ENCODE data around the gene PRDM15. TPM values are rescaled to one million over a fixed set of nuclear protein-coding genes. Genes with fewer than 3 reads are reported as not detected.

The PRDM15 gene
- total and polyA plus RNA-seq, 7 experiments from 2014 or later, result 1.3 to 20.1 (median 15.1) TPM

DNA sequence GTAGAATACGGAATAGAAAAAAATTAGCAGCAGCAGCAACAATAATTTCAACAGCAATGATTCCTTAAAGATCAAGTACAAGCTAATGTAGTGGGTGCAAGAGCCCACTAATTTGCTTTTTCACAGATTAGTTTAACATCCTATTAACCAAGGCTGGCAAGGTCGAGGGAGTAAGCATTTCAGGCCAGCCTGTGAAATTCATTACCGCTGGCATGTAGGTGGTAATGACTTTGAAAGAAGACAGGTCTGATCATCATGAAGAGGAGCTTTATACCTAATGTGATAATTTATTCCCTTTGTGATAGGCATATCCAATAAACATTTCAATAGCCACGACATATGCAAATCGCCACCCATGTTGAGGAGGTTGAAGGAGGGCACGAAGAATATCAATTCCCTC lies 11.2 kb upstream of the PRDM15 start:
- H3K36me3 Mint-ChIP-seq, result peaks cover 0 to 12% (median 0%) of the 10 kb centered on the region in 5 donors

DNA sequence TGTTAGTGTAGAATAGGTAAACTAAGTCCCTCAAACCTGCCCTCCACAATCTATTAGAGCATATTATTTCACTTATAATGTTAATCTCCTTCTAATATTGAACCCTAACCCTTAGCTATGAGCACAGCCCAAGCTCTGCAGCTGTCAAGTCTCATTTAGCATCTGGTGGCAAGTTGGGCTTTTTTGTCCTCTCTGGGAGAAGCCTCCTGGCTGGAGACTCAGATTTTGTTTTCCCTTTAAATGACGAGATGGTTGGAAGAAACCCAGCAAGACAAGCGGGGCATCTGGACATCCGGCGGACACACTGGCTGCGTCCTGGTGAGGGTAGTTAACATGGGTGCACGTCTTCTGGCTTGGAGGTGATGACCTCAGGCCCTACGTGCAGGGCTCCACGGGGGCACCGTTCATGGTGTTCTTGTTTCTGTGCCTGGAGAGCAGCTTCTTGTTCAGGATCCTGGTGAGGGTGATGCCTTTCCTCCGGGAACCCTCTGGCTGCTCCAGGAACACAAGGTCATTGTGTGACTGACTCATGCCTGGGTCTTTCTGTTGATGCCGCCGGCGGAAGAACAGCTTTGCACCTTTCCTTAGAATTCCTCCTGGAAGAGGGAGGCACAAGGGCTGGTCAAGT lies 9.7 kb upstream of the PRDM15 start:
- POLR2A ChIA-PET, result interaction anchor here (1.0 kb wide), 1 partner anchor 174 kb away, joined by 3 read pairs; no protein-coding TSS in a partner anchor
- Histone ChIP-seq H3K27me3 (ENCODE audit: control insufficient read depth in 2 of 2, insufficient read depth in 2 of 2, low read length in 2 of 2) (no peaks in the 10 kb centered on the region), H3K4me3 (ENCODE audit: low read length) (no peak overlapping the region), H3K27ac (ENCODE audit: low read depth, low read length) (no peak overlapping the region), H3K9me3 (ENCODE audit: control insufficient read depth in 2 of 3, low read length in 3 of 3) (no peaks in the 10 kb centered on the region), H3K36me3 (ENCODE audit: control insufficient read depth in 2 of 3, insufficient read depth in 3 of 3, low read length in 3 of 3) (peaks cover 0 to 6% (median 0%) of the 10 kb centered on the region in 3 experiments), H3K4me1 (ENCODE audit: control insufficient read depth in 2 of 2, insufficient read depth in 2 of 2, low read length in 2 of 2) (no peaks in the 10 kb centered on the region)
- ATAC-seq (no peak), DNase-seq (no peak)
- no peaks in the 10 kb centered on the region for H3K9me3 Mint-ChIP-seq
- H3K4me1 Mint-ChIP-seq, result peaks cover 0 to 5% (median 1%) of the 10 kb centered on the region in 7 donors
- H3K4me3 Mint-ChIP-seq, result no peak overlapping the region
- CTCF ChIA-PET, result no interaction called here
- no peaks in the 10 kb centered on the region for H3K27me3 Mint-ChIP-seq
- H3K27ac Mint-ChIP-seq, result no peak overlapping the region
- intact Hi-C loops (cut with micrococcal nuclease), result no loop called here
- H3K36me3 Mint-ChIP-seq, result peaks cover 0 to 12% (median 0%) of the 10 kb centered on the region in 5 donors

More for the DNA sequence above, 11.2 kb upstream of the PRDM15 start:
- Mint-ChIP-seq H3K27me3 (no peaks in the 10 kb centered on the region), H3K4me1 (peaks cover 0 to 5% (median under 1%) of the 10 kb centered on the region in 7 donors), H3K9me3 (no peaks in the 10 kb centered on the region), H3K4me3 (no peak overlapping the region), H3K27ac (no peak overlapping the region)
- intact Hi-C loops (cut with micrococcal nuclease), result no loop called here
- ChIA-PET CTCF (no interaction called here), POLR2A (interaction anchor here (0.8 kb wide), 1 partner anchor 38 kb away, joined by 3 read pairs; no protein-coding TSS in a partner anchor)
- Histone ChIP-seq H3K4me1 (ENCODE audit: control insufficient read depth in 2 of 2, insufficient read depth in 2 of 2, low read length in 2 of 2) (no peaks in the 10 kb centered on the region), H3K4me3 (ENCODE audit: low read length) (no peak overlapping the region), H3K27me3 (ENCODE audit: control insufficient read depth in 2 of 2, insufficient read depth in 2 of 2, low read length in 2 of 2) (no peaks in the 10 kb centered on the region), H3K27ac (ENCODE audit: low read depth, low read length) (no peak overlapping the region), H3K36me3 (ENCODE audit: control insufficient read depth in 2 of 3, insufficient read depth in 3 of 3, low read length in 3 of 3) (peaks cover 0 to 6% (median 0%) of the 10 kb centered on the region in 3 experiments), H3K9me3 (ENCODE audit: control insufficient read depth in 2 of 3, low read length in 3 of 3) (no peaks in the 10 kb centered on the region)
- no peak for DNase-seq
- ATAC-seq, result no peak

DNA sequence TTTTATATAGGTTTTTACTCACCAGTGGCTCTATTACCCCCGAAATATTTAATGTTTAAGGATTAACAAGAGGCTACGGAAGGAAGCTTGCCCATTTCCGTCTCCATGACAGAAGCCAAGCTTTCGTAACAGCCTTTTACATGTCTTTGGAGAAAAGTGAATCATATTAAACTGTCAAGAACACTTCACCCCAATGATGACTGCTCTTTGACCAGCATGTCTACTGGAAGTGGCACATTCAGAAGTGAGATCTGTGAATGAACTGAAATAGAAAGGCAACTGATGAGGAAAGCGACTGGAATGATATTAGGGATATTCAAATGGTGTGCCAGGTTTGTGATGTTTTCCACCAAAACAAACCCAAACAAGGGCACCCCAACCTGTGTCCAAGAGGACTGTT lies 8.5 kb upstream of the PRDM15 start:
- no peaks in the 10 kb centered on the region for H3K9me3 Mint-ChIP-seq
- ATAC-seq (no peak), DNase-seq (no peak)
- peaks cover 0 to 5% (median 1%) of the 10 kb centered on the region in 7 donors for H3K4me1 Mint-ChIP-seq
- Histone ChIP-seq H3K9me3 (ENCODE audit: control insufficient read depth in 2 of 3, low read length in 3 of 3) (no peaks in the 10 kb centered on the region), H3K4me3 (ENCODE audit: low read length) (no peak overlapping the region), H3K27me3 (ENCODE audit: control insufficient read depth in 2 of 2, insufficient read depth in 2 of 2, low read length in 2 of 2) (no peaks in the 10 kb centered on the region), H3K27ac (ENCODE audit: low read depth, low read length) (no peak overlapping the region), H3K36me3 (ENCODE audit: control insufficient read depth in 2 of 3, insufficient read depth in 3 of 3, low read length in 3 of 3) (peaks cover 0 to 6% (median 0%) of the 10 kb centered on the region in 3 experiments), H3K4me1 (ENCODE audit: control insufficient read depth in 2 of 2, insufficient read depth in 2 of 2, low read length in 2 of 2) (no peaks in the 10 kb centered on the region)
- H3K4me3 Mint-ChIP-seq, result no peak overlapping the region
- ChIA-PET POLR2A (no interaction called here), CTCF (no interaction called here)
- peaks cover 0 to 12% (median 0%) of the 10 kb centered on the region in 5 donors for H3K36me3 Mint-ChIP-seq
- intact Hi-C loops (cut with micrococcal nuclease), result no loop called here
- H3K27me3 Mint-ChIP-seq, result no peaks in the 10 kb centered on the region
- no peak overlapping the region for H3K27ac Mint-ChIP-seq

DNA sequence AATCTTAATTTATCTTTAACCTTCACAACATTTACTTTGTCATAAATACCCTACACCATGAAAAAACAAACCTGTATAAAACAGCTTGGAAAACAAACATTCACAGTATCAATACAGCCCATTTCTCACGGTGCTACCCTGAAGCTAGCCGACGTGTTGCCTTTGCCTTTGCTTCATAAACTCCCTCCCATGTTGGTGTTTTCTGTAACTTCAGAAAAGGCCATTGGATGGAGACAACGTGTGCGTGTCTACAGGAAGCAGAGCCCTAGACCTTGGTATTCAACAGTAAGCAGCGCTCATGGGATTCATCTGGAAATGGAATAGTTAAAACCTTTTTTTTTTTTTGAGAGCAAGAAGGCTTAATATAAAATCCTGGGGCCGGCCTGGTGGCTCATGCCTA lies 7.2 kb upstream of the PRDM15 start:
- no peak overlapping the region for H3K27ac Mint-ChIP-seq
- intact Hi-C loops (cut with micrococcal nuclease), result no loop called here
- H3K4me3 Mint-ChIP-seq, result no peak overlapping the region
- DNase-seq, result no peak
- Histone ChIP-seq H3K4me1 (ENCODE audit: control insufficient read depth in 2 of 2, insufficient read depth in 2 of 2, low read length in 2 of 2) (no peaks in the 10 kb centered on the region), H3K36me3 (ENCODE audit: control insufficient read depth in 2 of 3, insufficient read depth in 3 of 3, low read length in 3 of 3) (peaks cover 0 to 6% (median 0%) of the 10 kb centered on the region in 3 experiments), H3K9me3 (ENCODE audit: control insufficient read depth in 2 of 3, low read length in 3 of 3) (no peaks in the 10 kb centered on the region), H3K27me3 (ENCODE audit: control insufficient read depth in 2 of 2, insufficient read depth in 2 of 2, low read length in 2 of 2) (no peaks in the 10 kb centered on the region), H3K4me3 (ENCODE audit: low read length) (no peak overlapping the region), H3K27ac (ENCODE audit: low read depth, low read length) (no peak overlapping the region)
- ChIA-PET POLR2A (no interaction called here), CTCF (interaction anchor here (0.7 kb wide), 1 partner anchor 470 kb away, joined by 3 read pairs; no protein-coding TSS in a partner anchor)
- H3K4me1 Mint-ChIP-seq, result peaks cover 0 to 5% (median 1%) of the 10 kb centered on the region in 7 donors
- ATAC-seq, result no peak
- H3K27me3 Mint-ChIP-seq, result no peaks in the 10 kb centered on the region
- peaks cover 0 to 12% (median 0%) of the 10 kb centered on the region in 5 donors for H3K36me3 Mint-ChIP-seq
- no peaks in the 10 kb centered on the region for H3K9me3 Mint-ChIP-seq

DNA sequence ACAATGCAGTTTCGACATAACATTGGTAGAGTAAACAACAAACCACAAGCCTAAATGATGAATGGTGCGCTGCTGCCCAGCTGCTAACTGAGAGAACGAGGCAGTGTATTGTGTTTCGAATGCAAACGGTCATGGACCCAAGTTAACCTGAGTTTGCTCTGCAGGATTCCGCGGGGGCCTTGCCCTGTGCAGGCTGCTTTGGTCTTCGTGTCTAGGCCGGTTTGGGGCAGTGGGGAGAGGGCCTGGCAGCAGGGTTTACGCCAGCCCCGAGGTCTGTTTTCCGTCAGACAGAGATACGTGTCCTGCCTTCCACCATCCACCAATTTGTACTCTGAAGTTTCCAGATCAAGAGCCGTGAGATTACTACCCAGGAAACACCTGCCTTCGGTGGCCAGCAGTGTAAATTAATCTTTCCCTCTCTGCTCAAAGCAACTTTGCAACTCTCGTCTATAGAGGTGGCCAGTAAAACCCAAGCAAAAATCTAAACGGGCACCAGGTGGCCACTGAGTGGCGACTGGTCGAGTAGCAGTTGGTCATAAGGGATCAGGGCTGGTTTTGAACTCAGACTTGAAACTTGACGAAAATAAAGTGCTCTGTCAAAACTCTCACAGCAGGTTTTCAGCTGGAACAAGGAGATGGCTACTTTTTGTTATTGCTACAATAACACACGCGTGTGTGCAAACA lies 6.3 kb upstream of the PRDM15 start:
- Histone ChIP-seq H3K27ac (ENCODE audit: low read depth, low read length) (no peak overlapping the region), H3K36me3 (ENCODE audit: control insufficient read depth in 2 of 3, insufficient read depth in 3 of 3, low read length in 3 of 3) (peaks cover 0 to 6% (median 0%) of the 10 kb centered on the region in 3 experiments), H3K9me3 (ENCODE audit: control insufficient read depth in 2 of 3, low read length in 3 of 3) (no peaks in the 10 kb centered on the region), H3K4me3 (ENCODE audit: low read length) (no peak overlapping the region), H3K4me1 (ENCODE audit: control insufficient read depth in 2 of 2, insufficient read depth in 2 of 2, low read length in 2 of 2) (no peaks in the 10 kb centered on the region), H3K27me3 (ENCODE audit: control insufficient read depth in 2 of 2, insufficient read depth in 2 of 2, low read length in 2 of 2) (no peaks in the 10 kb centered on the region)
- Mint-ChIP-seq H3K9me3 (no peaks in the 10 kb centered on the region), H3K4me3 (no peak overlapping the region), H3K4me1 (peaks cover 0 to 8% (median 3%) of the 10 kb centered on the region in 7 donors), H3K36me3 (peaks cover 0 to 12% (median 0%) of the 10 kb centered on the region in 5 donors), H3K27me3 (no peaks in the 10 kb centered on the region), H3K27ac (peak overlapping the region in 2 of 9 donors; percentile 42 to 88)
- intact Hi-C loops (cut with micrococcal nuclease), result no loop called here
- ATAC-seq (no peak), DNase-seq (no peak)
- ChIA-PET POLR2A (no interaction called here), CTCF (no interaction called here)

DNA sequence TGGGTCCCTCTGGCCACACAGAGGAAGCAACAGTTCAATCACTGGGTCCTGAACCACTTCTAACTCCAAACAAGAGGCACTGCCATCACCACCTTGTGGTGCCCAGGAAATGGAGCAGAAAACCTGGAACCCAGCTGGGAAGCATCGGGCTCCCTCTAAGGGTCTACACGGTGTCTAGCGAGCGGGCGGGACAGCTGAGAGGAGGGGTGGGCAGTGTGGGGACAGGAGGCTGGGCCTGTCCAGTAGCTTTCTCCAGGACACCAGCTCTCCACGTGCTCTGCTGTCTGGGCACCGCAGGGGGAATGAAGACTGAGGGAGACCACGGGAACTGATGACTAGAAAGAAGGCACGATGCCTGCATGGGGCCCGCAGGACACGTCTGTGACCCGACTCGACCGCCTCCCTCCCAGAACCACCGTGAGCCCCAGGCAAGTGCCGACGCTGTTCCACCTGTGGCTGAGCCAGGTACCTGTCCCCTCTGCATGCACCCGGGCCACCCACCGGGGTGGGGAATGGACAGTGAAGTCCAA lies 5.4 kb upstream of the PRDM15 start:
- H3K27me3 ChIP-seq (ENCODE audit: control insufficient read depth in 2 of 2, insufficient read depth in 2 of 2, low read length in 2 of 2), result no peaks in the 10 kb centered on the region
- no peak overlapping the region for H3K4me3 ChIP-seq (ENCODE audit: low read length)
- ChIA-PET CTCF (no interaction called here), POLR2A (no interaction called here)
- intact Hi-C loops (cut with micrococcal nuclease), result no loop called here
- H3K4me1 ChIP-seq (ENCODE audit: control insufficient read depth in 2 of 2, insufficient read depth in 2 of 2, low read length in 2 of 2), result peaks cover 0 to 4% of the 10 kb centered on the region in 2 donors
- DNase-seq (no peak), ATAC-seq (no peak)
- peaks cover 0 to 13% (median 8%) of the 10 kb centered on the region in 7 donors for H3K4me1 Mint-ChIP-seq
- no peak overlapping the region for H3K27ac ChIP-seq (ENCODE audit: low read depth, low read length)
- no peaks in the 10 kb centered on the region for H3K9me3 ChIP-seq (ENCODE audit: control insufficient read depth in 2 of 3, low read length in 3 of 3)
- H3K9me3 Mint-ChIP-seq, result no peaks in the 10 kb centered on the region
- H3K36me3 ChIP-seq (ENCODE audit: control insufficient read depth in 2 of 3, insufficient read depth in 3 of 3, low read length in 3 of 3), result peaks cover 0 to 6% (median 0%) of the 10 kb centered on the region in 3 experiments
- H3K27me3 Mint-ChIP-seq, result no peaks in the 10 kb centered on the region
- no peak overlapping the region for H3K4me3 Mint-ChIP-seq
- H3K36me3 Mint-ChIP-seq, result peaks cover 0 to 12% (median 0%) of the 10 kb centered on the region in 5 donors
- peak overlapping the region in 1 of 9 donors; percentile 14 for H3K27ac Mint-ChIP-seq
